GM21576 (cell line): ENCODE data around the gene ZFYVE1.

ENCODE experiments used
- ATAC-seq: cut with Tn5 transposase; IDR thresholded peaks from one replicate; pipeline ENCODE4 v1.9.1; 2021; ENCODE audit warnings: mild to moderate bottlenecking, moderate library complexity; ENCODE audit not compliant: unreplicated experiment

The ZFYVE1 gene

DNA sequence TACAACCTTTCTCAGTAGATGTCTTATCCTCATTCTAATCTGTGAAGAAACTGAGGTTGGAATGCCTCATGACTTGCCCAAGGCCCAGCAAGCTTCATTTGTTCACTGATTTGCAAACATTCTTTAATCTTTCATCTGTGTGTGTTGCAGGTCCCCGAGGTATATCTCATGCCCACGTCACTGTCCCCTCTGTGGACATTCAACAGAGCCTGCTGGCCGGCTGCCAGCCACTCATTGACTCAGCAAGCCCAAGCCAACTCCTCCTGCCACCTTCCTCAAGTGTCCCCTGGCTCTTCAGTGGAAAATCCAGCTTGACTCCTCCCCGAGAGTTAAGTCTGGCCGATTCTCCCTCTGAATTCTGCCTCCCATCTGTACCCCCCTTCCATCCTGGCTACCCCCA lies 102.6 kb downstream of the ZFYVE1 start:
- no peak for ATAC-seq

DNA sequence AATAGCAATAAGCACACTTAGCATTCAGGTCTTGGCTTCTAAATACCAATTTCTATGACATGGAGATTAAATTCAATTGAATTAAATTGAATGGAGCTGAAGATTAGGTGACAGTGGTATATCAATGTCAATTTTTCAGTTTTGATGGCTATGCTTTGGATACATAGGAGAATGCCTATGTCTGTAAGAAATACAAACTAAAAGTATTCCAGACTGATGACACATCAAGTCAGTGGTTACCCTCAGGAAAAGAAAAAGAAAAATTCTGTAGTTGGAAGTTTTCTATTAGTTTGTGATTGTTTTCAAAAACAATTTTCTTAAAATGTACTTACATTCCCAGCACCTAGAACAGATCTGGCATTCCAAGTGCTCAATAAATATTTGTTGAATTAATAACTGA lies 105.5 kb downstream of the ZFYVE1 start:
- ATAC-seq: no peak

DNA sequence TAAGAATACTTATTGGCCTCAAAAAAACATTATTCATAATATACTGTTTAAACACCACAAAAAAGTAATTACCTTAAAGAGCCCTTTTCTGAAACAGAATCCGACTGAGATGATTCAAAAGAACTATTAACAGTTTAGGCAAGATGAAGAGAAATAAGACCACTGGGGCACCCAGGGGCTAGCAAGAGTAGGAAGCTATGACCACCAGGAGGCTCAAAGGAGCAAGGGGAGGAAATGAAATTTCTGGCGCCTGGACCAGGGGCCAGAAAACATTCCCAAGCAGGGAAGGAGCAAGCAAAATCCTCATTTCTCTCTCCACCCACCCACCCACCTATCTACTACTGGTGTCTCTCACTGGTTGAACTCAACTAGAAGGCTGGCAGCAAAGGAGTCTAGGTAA lies 106.9 kb downstream of the ZFYVE1 start:
- no peak for ATAC-seq
